CD4-positive, CD25-positive, alpha-beta regulatory T cell (primary cell): ENCODE measurements around the gene TXNL4A. TPM values are rescaled to one million over a fixed set of nuclear protein-coding genes. Genes with fewer than 3 reads are reported as not detected.

ENCODE experiments used
- ATAC-seq, 2 donors: fragments of 150-1000 bp; cut with Tn5 transposase; one replicate each; pipeline ENCODE4 v1.10.0; 2021; ENCODE audit warnings: low read depth in 2 of 2, moderate number of reproducible peaks in 2 of 2, moderate library complexity in 1 of 2
- DNase-seq, 3 donors: peaks; one replicate each; pipeline versions ENCODE4 v3.0.0 to v3.0.0-alpha.2; 2012 to 2022; ENCODE audit warnings: mixed read lengths in 1 of 3
- H3K27ac ChIP-seq: one replicate; pipeline ENCODE4 v1.7.0; 2013; ENCODE audit warnings: mild to moderate bottlenecking, low read length; ENCODE audit not compliant: insufficient read depth, poor library complexity, severe bottlenecking
- H3K27me3 ChIP-seq: one replicate; pipeline ENCODE4 v1.7.0; 2013; ENCODE audit warnings: low read length; ENCODE audit not compliant: control insufficient read depth, insufficient read depth
- H3K36me3 ChIP-seq: one replicate; pipeline ENCODE4 v1.7.0; 2013; ENCODE audit warnings: mild to moderate bottlenecking, low read length, moderate library complexity; ENCODE audit not compliant: control insufficient read depth, insufficient read depth
- H3K4me1 ChIP-seq: 2 replicates; pipeline ENCODE4 v1.7.0; 2013; ENCODE audit warnings: mild to moderate bottlenecking, low read length; ENCODE audit not compliant: insufficient read depth, control insufficient read depth, poor library complexity, severe bottlenecking
- H3K4me3 ChIP-seq: one replicate; pipeline ENCODE4 v1.7.0; 2013; ENCODE audit warnings: low read depth, mild to moderate bottlenecking, low read length, moderate library complexity
- H3K9me3 ChIP-seq, 2 experiments: 1 replicate in 1 of 2; 2 replicates in 1 of 2; pipeline ENCODE4 v1.7.0; 2013; ENCODE audit warnings: low read length in 2 of 2, mild to moderate bottlenecking in 1 of 2, moderate library complexity in 1 of 2; ENCODE audit not compliant: control insufficient read depth in 2 of 2
- H3K27ac Mint-ChIP-seq, 3 donors: one replicate each; pipeline ENCODE4 v1.8.0; 2020 to 2022; ENCODE audit warnings: mild to moderate bottlenecking in 3 of 3, mixed read lengths in 3 of 3, moderate library complexity in 2 of 3
- H3K27me3 Mint-ChIP-seq: one replicate; pipeline ENCODE4 v1.8.0; 2022; ENCODE audit warnings: mild to moderate bottlenecking, mixed read lengths
- H3K36me3 Mint-ChIP-seq: one replicate; pipeline ENCODE4 v1.8.0; 2020; ENCODE audit warnings: mixed read lengths
- H3K4me1 Mint-ChIP-seq, 4 donors: one replicate each; pipeline ENCODE4 v1.8.0; 2020 to 2022; ENCODE audit warnings: mixed read lengths in 4 of 4, mild to moderate bottlenecking in 1 of 4
- H3K4me3 Mint-ChIP-seq, 4 donors: one replicate each; pipeline ENCODE4 v1.8.0; 2020 to 2022; ENCODE audit warnings: mild to moderate bottlenecking in 4 of 4, mixed read lengths in 4 of 4, moderate library complexity in 3 of 4
- H3K9me3 Mint-ChIP-seq, 7 donors: one replicate each; pipeline ENCODE4 v1.8.0; 2020 to 2022; ENCODE audit warnings: mixed read lengths in 7 of 7, mild to moderate bottlenecking in 3 of 7, moderate library complexity in 2 of 7
- polyA plus RNA-seq, 4 donors: library from polyadenylated mRNA; unstranded; fragments of 300-500 nt; fragmentation: Illumina TruSeq; gene quantifications; one replicate each; pipeline ENCODE4 v1.2.3, GENCODE V29; 2021
- total RNA-seq: library from RNA; stranded (reverse); gene quantifications from one replicate; pipeline ENCODE4 v1.2.3, GENCODE V29; 2022

TXNL4A gene
- total and polyA plus RNA-seq, 5 donors from 2014 or later: 70.5 to 216 (median 212) TPM

GRCh38 chr18:79927607-79928562 lies 60.5 kb downstream of the TXNL4A start:
- H3K4me3 ChIP-seq: no peak overlapping the region
- H3K36me3 ChIP-seq: peaks cover 39% of the 10 kb centered on the region
- no peak for ATAC-seq
- no peaks in the 10 kb centered on the region for H3K27me3 Mint-ChIP-seq
- H3K4me1 ChIP-seq: no peaks in the 10 kb centered on the region
- H3K27ac ChIP-seq: no peak overlapping the region
- H3K9me3 ChIP-seq: peaks cover 33 to 36% of the 10 kb centered on the region in 2 experiments
- H3K27me3 ChIP-seq: no peaks in the 10 kb centered on the region
- no peak overlapping the region for H3K4me3 Mint-ChIP-seq
- DNase-seq: no peak
- peaks cover 58% of the 10 kb centered on the region for H3K36me3 Mint-ChIP-seq
- H3K4me1 Mint-ChIP-seq: peaks cover 3 to 6% (median 5%) of the 10 kb centered on the region in 4 donors
- H3K27ac Mint-ChIP-seq: no peak overlapping the region
- H3K9me3 Mint-ChIP-seq: peaks cover 4 to 34% (median 25%) of the 10 kb centered on the region in 7 donors

GRCh38 chr18:79926715-79927606 lies 61.4 kb downstream of the TXNL4A start:
- ATAC-seq (no peak), DNase-seq (no peak)
- peaks cover 3 to 5% (median 5%) of the 10 kb centered on the region in 4 donors for H3K4me1 Mint-ChIP-seq
- H3K4me1 ChIP-seq: no peaks in the 10 kb centered on the region
- H3K27ac ChIP-seq: no peak overlapping the region
- H3K27me3 Mint-ChIP-seq: no peaks in the 10 kb centered on the region
- no peak overlapping the region for H3K4me3 ChIP-seq
- H3K27ac Mint-ChIP-seq: no peak overlapping the region
- H3K36me3 Mint-ChIP-seq: peaks cover 49% of the 10 kb centered on the region
- H3K4me3 Mint-ChIP-seq: no peak overlapping the region
- H3K9me3 ChIP-seq: peaks cover 25 to 28% of the 10 kb centered on the region in 2 experiments
- peaks cover 4 to 25% (median 17%) of the 10 kb centered on the region in 7 donors for H3K9me3 Mint-ChIP-seq
- H3K27me3 ChIP-seq: no peaks in the 10 kb centered on the region
- H3K36me3 ChIP-seq: peaks cover 37% of the 10 kb centered on the region

- no peaks in the 10 kb centered on the region for H3K4me1 ChIP-seq
- Mint-ChIP-seq H3K27me3 (no peaks in the 10 kb centered on the region), H3K4me3 (no peak overlapping the region), H3K36me3 (peaks cover 45% of the 10 kb centered on the region), H3K9me3 (peaks cover 2 to 21% (median 16%) of the 10 kb centered on the region in 7 donors), H3K4me1 (peaks cover 3 to 5% (median 5%) of the 10 kb centered on the region in 4 donors), H3K27ac (no peak overlapping the region)
- DNase-seq: no peak
- peaks cover 32% of the 10 kb centered on the region for H3K36me3 ChIP-seq
- no peaks in the 10 kb centered on the region for H3K27me3 ChIP-seq
- H3K27ac ChIP-seq: no peak overlapping the region
- ATAC-seq: no peak
- no peak overlapping the region for H3K4me3 ChIP-seq
- H3K9me3 ChIP-seq: peaks cover 19 to 25% of the 10 kb centered on the region in 2 experiments
These were observed 62.1 kb downstream of the TXNL4A start for GRCh38 chr18:79926306-79926705.

GRCh38 chr18:79924814-79925731 lies 63.3 kb downstream of the TXNL4A start:
- H3K27ac Mint-ChIP-seq: no peak overlapping the region
- H3K4me3 Mint-ChIP-seq: no peak overlapping the region
- H3K9me3 ChIP-seq: peaks cover 12 to 14% of the 10 kb centered on the region in 2 experiments
- DNase-seq (no peak), ATAC-seq (no peak)
- no peak overlapping the region for H3K27ac ChIP-seq
- H3K36me3 ChIP-seq: peaks cover 25% of the 10 kb centered on the region
- H3K4me3 ChIP-seq: no peak overlapping the region
- H3K4me1 ChIP-seq: no peaks in the 10 kb centered on the region
- H3K27me3 Mint-ChIP-seq: no peaks in the 10 kb centered on the region
- peaks cover 2 to 14% (median 13%) of the 10 kb centered on the region in 7 donors for H3K9me3 Mint-ChIP-seq
- peaks cover 37% of the 10 kb centered on the region for H3K36me3 Mint-ChIP-seq
- peaks cover 3 to 5% (median 5%) of the 10 kb centered on the region in 4 donors for H3K4me1 Mint-ChIP-seq
- no peaks in the 10 kb centered on the region for H3K27me3 ChIP-seq

GRCh38 chr18:79923896-79924585 lies 64.3 kb downstream of the TXNL4A start:
- no peak overlapping the region for H3K4me3 ChIP-seq
- peaks cover 2 to 4% of the 10 kb centered on the region in 2 experiments for H3K9me3 ChIP-seq
- H3K4me1 ChIP-seq: no peaks in the 10 kb centered on the region
- peaks cover 2 to 5% (median 4%) of the 10 kb centered on the region in 4 donors for H3K4me1 Mint-ChIP-seq
- H3K36me3 Mint-ChIP-seq: peaks cover 27% of the 10 kb centered on the region
- peak overlapping the region in 2 of 3 donors; percentile 35 to 69 for H3K27ac Mint-ChIP-seq
- H3K27me3 Mint-ChIP-seq: no peaks in the 10 kb centered on the region
- H3K9me3 Mint-ChIP-seq: peaks cover 0 to 8% (median 3%) of the 10 kb centered on the region in 7 donors
- H3K27me3 ChIP-seq: no peaks in the 10 kb centered on the region
- no peak overlapping the region for H3K4me3 Mint-ChIP-seq
- H3K36me3 ChIP-seq: peaks cover 15% of the 10 kb centered on the region
- ATAC-seq (no peak), DNase-seq (no peak)
- H3K27ac ChIP-seq: no peak overlapping the region

- H3K27me3 Mint-ChIP-seq: no peaks in the 10 kb centered on the region
- no peaks in the 10 kb centered on the region for H3K27me3 ChIP-seq
- H3K36me3 Mint-ChIP-seq: peaks cover 21% of the 10 kb centered on the region
- no peak for DNase-seq
- H3K4me3 ChIP-seq: no peak overlapping the region
- ATAC-seq: no peak
- no peaks in the 10 kb centered on the region for H3K4me1 ChIP-seq
- H3K27ac Mint-ChIP-seq: peak overlapping the region in 1 of 3 donors; percentile 35
- no peaks in the 10 kb centered on the region for H3K9me3 ChIP-seq
- no peak overlapping the region for H3K27ac ChIP-seq
- H3K4me1 Mint-ChIP-seq: peaks cover 0 to 5% (median 2%) of the 10 kb centered on the region in 4 donors
- peaks cover 10% of the 10 kb centered on the region for H3K36me3 ChIP-seq
- H3K9me3 Mint-ChIP-seq: peaks cover 0 to 2% (median 0%) of the 10 kb centered on the region in 7 donors
- no peak overlapping the region for H3K4me3 Mint-ChIP-seq
These were observed 65.4 kb downstream of the TXNL4A start for GRCh38 chr18:79922971-79923411.
